ENCODE data around the gene GNS.

The GNS gene

GRCh38 chr12:64742416-64742815 is 16.8 kb downstream of the GNS start:
- DNase-seq, result no peak
- intact Hi-C loops (cut with DNase I), result no loop called here

GRCh38 chr12:64740646-64741045 is 18.6 kb downstream of the GNS start:
- no peak for DNase-seq
- intact Hi-C loops (cut with DNase I), result no loop called here

- intact Hi-C loops (cut with DNase I), result no loop called here
- DNase-seq, result no peak
These were observed 19.4 kb downstream of the GNS start for GRCh38 chr12:64739778-64740177.

GRCh38 chr12:64737539-64737938 is 21.7 kb downstream of the GNS start:
- intact Hi-C loops (cut with DNase I), result no loop called here
- no peak for DNase-seq

- intact Hi-C loops (cut with DNase I), result no loop called here
- DNase-seq, result no peak
These were observed 22.4 kb downstream of the GNS start for GRCh38 chr12:64736771-64737170.

- peak in 1 of 10 donors; percentile 65 for DNase-seq
- intact Hi-C loops (cut with DNase I), result no loop called here
These were observed 23.8 kb downstream of the GNS start for GRCh38 chr12:64735442-64735841.

- intact Hi-C loops (cut with DNase I), result no loop called here
- peak; percentile 13 to 93 (median 60) for DNase-seq
These were observed 25.3 kb downstream of the GNS start for GRCh38 chr12:64733857-64734256.

- intact Hi-C loops (cut with DNase I), result no loop called here
- no peak for DNase-seq
These were observed 27.5 kb downstream of the GNS start for GRCh38 chr12:64731683-64732082.

GRCh38 chr12:64730588-64730969 is 28.6 kb downstream of the GNS start:
- DNase-seq, result no peak
- intact Hi-C loops (cut with DNase I), result no loop called here

- DNase-seq, result no peak
- intact Hi-C loops (cut with DNase I), result no loop called here
These were observed 29.2 kb downstream of the GNS start for GRCh38 chr12:64729909-64730587.

GRCh38 chr12:64724201-64724745 is 34.9 kb downstream of the GNS start:
- DNase-seq, result no peak
- intact Hi-C loops (cut with DNase I), result no loop called here

- intact Hi-C loops (cut with DNase I), result no loop called here
- DNase-seq, result no peak
These were observed 35.6 kb downstream of the GNS start for GRCh38 chr12:64723630-64724029.

- intact Hi-C loops (cut with DNase I), result no loop called here
- no peak for DNase-seq
These were observed 36.4 kb downstream of the GNS start for GRCh38 chr12:64722835-64723234.

- DNase-seq, result no peak
- intact Hi-C loops (cut with DNase I), result no loop called here
These were observed 38.3 kb downstream of the GNS start for GRCh38 chr12:64720884-64721283.

GRCh38 chr12:64718649-64719048 is 40.6 kb downstream of the GNS start:
- DNase-seq, result no peak
- intact Hi-C loops (cut with DNase I), result no loop called here

- DNase-seq, result no peak
- intact Hi-C loops (cut with DNase I), result no loop called here
These were observed 42.3 kb downstream of the GNS start for GRCh38 chr12:64716839-64717455.

- intact Hi-C loops (cut with DNase I), result no loop called here
- DNase-seq, result no peak
These were observed 42.8 kb downstream of the GNS start for GRCh38 chr12:64716371-64716770.

GRCh38 chr12:64714551-64714968 is 44.6 kb downstream of the GNS start:
- intact Hi-C loops (cut with DNase I), result no loop called here
- DNase-seq, result no peak

GRCh38 chr12:64713376-64713775 is 45.8 kb downstream of the GNS start:
- intact Hi-C loops (cut with DNase I), result no loop called here
- DNase-seq, result no peak

GRCh38 chr12:64709429-64709828 is 49.8 kb downstream of the GNS start:
- intact Hi-C loops (cut with DNase I), result no loop called here
- DNase-seq, result no peak

- no peak for DNase-seq
These were observed 51.3 kb downstream of the GNS start for GRCh38 chr12:64707926-64708325.

GRCh38 chr12:64707362-64707761 is 51.8 kb downstream of the GNS start:
- intact Hi-C loops (cut with DNase I), result no loop called here
- DNase-seq, result no peak

More at GRCh38 chr12:64707926-64708325, 51.3 kb downstream of the GNS start:
- intact Hi-C loops (cut with DNase I), result no loop called here

Measured in posterior cingulate gyrus (tissue), 11 donors.